ENCODE data around the gene ETV1.

GRCh38 chr7:13963925-13964324 lies 25.5 kb downstream of the ETV1 start:
- TF ChIP-seq ZNF274 (IDR thresholded peaks at IDR 0.05; ENCODE audit: low read depth, low read length): no peak
- no peak for TF ChIP-seq YY1 (IDR thresholded peaks at IDR 0.05; ENCODE audit: insufficient read depth, insufficient read length)
- TF ChIP-seq SUZ12 (IDR thresholded peaks at IDR 0.05; ENCODE audit: extremely low read depth, insufficient read depth, insufficient read length): no peak

Data from NT2/D1 (cell line).